GM19023 (cell line): ENCODE measurements around the gene UTP18.
A peak's percentile ranks its signal among the peaks of the same experiment; 100 is the strongest.
"Not testable (repeated sequence)": the region's sequence is repeated elsewhere in the genome, so short reads cannot be mapped to it uniquely, and the experiment has no call there.

Experiments
- ATAC-seq: cut with Tn5 transposase; IDR thresholded peaks from one replicate; pipeline ENCODE4 v1.9.1; 2021; ENCODE audit warnings: mild to moderate bottlenecking, moderate library complexity; ENCODE audit not compliant: unreplicated experiment

The UTP18 gene

DNA sequence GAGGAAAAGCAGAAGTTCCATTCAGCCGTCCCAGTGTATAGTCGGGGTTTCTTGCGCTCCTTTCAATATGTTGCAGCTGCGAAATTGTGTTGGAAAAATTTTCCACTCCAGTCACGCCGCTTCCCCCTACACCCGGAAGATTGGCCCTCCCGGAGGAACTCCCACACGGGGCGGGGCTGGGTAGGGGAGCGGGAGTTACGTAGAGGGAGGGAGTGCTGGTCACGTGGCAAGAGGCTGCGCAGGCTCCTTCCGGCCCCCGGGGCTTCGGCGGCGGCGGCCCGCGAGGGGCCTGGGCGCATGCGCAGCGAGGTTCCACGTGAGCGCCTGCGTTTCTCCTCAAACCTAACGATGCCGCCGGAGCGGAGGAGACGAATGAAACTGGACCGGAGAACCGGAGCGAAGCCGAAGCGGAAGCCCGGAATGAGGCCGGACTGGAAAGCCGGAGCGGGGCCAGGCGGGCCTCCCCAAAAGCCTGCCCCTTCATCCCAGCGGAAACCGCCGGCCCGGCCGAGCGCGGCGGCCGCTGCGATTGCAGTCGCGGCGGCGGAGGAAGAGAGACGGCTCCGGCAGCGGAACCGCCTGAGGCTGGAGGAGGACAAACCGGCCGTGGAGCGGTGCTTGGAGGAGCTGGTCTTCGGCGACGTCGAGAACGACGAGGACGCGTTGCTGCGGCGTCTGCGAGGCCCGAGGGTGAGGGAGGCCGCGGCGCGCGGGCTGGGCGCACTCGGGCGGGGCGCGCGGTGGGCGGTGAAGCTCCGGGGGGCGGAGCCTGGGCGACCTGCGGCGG, at the start of gene UTP18:
TSS of gene UTP18 (plus strand) at position 310 of the 787 bp plus-strand sequence. CDS start at position 349, 39 bp downstream.
- peak; percentile 76 for ATAC-seq

DNA sequence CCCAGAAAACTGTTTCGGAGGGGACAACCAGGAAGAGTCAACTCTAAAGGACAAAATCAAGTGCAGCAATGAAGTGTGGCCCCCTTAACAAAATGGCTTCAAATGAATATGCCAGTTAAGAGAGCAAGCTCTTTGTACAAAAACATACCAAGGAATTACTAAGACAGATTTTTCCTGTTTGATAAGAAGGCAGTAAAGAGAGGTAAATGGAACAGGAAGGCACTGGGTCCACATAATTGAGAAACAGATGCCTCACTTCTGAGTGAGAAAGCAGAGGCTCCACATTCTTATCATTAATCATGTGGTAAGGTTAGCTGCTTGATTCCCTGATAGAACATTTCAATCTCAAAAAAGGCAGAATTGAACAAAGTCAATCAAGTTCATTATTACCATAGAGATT, 45.4 kb upstream of the UTP18 start:
- ATAC-seq: no peak

DNA sequence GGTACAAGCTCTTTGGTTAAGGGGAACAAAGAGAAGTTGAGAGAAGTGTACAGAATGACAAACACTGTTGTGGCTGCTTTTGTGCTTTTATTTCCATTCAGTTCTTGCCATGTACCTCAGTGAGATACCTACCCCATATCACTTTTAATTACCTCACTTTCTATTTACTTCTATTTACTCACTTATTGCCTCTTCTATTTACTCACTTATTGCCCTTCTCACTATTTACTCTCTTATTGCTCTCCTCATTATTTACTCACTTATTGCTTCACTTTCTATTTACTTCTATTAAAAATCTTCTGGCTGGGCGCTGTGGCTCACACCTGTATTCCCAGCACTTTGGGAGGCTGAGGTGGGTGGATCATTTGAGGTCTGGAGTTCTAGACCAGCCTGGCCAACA, 42.4 kb upstream of the UTP18 start:
- ATAC-seq: no peak

DNA sequence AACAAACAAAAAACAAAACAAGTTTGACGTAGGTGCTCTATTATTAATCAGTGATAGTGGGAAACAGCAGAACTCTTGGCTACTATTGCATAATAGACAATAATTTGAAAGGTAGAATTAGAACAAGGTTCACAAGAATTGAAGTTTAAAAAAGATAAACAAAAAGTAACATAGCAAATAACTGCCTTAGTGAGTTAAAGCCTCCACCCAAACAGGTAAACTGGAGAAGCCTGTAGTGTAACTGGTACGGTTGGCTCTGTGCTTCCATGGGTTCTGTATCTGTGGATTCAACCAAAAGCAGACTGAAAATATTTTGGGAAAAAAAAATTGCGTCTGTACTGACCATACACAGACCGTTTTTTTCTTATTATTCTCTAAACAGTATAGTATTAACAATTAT, 39.0 kb upstream of the UTP18 start:
- no peak for ATAC-seq

DNA sequence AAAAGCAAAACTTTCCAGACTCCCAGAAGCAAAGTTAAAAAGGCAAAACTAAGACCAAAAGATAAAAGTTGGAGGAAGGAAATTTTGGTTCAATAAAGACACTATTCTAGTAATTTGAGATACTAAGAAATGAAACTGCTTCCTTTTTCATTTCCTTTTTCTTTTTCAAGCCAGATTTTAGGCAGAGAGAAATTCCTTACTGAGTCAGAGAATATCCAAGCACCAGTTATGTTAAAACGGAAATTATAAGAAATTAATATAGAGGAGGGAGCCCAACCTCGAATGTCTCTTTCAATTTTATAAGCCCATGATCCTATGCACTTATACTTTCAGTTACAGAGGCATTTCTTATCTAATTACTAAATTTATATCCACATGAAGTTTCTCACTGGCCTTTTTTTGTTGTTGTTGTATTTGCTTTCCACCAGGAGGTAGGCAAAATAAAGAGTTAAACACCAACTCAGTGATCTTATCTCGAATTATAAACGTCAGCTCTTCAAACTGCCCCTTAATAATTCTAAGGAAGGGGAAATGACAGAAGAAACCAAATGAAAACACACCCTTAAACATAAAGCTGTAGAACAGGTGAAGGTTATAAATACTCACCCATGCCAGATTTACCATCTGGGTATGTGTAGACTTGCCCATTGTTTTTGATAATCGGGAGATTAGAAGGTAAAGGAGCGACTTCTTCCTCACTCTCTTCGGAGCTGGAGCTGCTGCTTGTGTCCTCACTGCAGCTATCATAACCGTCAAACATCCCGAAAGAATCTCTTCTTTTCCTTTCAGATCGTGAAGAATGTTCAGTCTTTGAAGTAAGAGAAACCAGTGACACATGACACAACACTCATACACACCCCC, 35.7 kb upstream of the UTP18 start:
- ATAC-seq: no peak

DNA sequence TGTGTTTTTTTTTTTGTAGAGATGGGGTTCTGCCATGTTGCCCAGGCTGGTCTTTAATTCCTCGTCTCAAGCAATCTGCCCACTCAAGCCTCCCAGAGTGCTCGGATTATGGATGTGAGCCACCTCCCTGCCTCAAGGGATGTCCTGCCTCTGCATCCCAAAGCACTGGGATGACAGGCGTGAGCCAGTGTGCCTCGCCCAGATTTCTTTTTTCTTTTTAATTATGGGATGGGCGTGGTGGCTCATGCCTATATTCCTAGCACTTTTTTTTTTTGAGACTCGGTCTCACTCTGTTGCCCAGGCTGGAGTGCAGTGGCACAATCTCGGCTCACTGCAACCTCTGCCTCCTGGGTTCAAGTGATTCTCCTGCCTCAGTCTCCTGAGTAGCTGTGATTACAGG, 34.8 kb upstream of the UTP18 start:
- ATAC-seq: not testable (repeated sequence)

DNA sequence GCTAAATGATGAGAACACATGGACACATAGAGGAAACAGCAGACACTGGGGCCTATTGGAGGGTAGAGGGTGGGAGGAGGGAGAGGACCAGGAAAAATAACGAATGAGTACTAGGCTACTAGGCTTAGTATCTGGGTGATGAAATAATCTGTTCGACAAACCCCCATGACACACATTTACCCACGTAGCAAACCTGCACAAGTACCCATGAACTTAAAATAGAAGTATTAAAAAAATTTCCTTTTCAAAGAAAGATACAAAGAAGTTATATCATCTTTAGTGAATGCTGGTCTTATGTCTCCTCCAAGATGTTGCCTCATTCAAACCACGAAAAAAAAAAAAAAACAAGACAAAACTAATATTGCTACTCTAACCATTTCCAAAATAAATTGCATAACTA, 32.2 kb upstream of the UTP18 start:
- no peak for ATAC-seq

DNA sequence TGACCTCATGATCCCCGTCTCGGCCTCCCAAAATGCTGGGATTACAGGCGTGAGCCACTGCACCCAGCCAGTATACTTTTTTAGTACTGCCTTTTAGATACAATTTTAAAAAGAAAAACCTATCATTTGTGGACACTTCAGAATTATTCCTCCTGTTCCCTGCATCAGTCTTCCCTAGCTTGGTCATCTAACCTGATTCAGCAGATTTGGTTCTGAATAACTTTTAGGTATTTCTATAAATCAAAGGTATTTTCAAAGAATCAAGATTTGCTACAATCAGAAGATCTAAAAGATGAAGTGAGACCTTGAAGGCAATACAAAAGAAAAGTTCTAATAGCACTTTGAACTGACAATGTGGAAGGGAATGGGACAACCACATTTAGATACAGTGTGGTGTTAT, 30.5 kb upstream of the UTP18 start:
- ATAC-seq: no peak

DNA sequence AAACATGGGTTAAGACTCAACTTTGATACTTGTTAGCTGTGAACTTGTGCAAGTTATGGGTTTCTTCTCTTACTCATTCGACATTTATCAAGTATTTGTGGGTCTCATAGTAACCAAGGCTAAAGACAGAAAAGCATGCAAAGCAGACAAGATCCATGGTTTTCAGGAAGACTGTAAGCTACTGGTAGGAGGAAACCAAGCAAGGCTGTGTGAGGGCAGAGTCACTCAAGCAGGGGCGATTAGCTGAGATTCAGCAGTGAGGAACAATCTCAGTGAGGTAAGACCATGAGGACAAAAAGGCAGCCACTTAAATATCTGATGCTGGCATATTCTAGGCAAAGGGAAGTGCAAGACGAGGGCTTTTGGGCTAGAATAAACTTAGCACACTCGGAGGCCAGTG, 30.0 kb upstream of the UTP18 start:
- no peak for ATAC-seq

DNA sequence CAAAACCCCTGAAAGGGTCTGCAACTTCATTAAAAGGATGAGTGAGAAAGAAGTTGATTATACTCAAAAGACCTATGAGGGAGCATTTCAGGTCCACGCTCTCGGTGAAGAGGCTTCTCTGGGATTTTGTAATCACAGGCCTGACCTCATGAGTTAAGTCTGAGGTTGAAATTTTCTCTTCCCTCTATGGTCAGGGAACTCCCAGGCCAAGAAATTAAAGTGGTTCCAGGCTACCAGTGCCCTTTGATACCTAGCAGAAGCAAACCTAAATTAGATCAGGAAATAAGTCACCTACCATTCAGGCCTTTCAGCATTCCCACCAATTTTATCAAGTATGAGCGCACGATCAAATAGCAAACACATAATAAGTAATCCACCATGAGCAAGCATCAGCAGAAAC, 28.3 kb upstream of the UTP18 start:
- no peak for ATAC-seq

DNA sequence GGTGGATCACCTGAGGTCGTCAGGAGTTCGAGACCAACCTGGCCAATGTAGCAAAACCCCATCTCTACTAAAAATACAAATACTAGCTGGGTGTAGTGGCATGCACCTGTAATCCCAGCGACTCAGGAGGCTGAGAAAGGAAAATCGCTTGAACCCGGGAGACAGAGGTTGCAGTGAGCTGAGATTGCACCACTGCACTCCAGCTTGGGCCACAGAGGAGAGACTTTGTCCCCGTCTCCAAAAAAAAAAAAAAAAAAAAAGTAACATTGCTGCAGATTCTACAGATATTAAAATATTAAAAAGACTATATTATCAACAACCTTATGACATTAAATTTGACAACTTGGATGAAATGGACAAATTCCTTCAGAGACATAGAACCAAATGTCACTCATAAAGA, 26.2 kb upstream of the UTP18 start:
- no peak for ATAC-seq

DNA sequence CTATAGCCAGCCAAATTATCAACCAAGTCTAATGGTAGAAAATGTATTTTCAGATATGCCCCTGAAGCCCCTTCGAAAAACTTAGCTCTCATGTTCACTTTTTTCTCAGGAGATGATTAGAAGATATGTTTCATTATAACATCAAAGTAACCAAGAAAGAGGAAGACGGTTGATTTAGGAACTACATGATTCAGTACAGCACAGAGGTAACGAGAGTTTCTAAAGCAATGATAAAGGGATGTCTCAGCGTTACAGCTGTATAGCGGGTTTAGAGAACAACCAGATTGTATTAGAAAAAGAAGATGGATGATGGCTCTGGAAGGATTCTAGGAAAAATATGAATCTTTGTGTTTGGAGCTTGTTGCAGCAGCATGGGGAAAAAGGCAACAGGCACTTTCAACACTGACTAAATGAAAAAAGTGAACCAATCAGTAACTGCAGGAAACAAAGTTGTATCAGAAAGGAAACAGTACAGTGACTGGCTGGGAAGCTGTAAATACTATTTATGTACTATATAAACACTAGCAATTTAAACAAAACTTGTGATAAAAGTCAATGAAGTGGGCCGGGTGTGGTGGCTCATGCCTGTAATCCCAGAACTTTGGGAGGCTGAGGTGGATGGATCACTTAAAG, 22.0 kb upstream of the UTP18 start:
- ATAC-seq: no peak

DNA sequence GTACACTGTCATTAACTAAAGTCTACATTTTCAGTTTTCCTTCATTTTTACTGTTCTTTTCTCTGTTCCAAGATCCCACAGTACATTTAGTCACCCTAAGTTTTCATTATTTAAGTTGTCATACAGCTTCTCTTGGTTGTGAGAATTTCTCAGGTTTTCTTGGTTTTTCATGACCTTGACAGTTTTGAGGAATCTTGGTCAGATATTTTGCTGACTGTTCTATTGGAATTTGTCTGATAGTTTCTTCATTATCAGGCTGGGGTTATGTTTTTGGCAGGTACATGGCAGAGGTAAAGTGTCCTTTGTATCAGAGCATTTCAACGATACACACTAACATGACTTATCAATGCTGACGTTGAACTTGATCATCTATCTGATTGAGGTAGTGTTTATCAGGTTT, 20.1 kb upstream of the UTP18 start:
- no peak for ATAC-seq

DNA sequence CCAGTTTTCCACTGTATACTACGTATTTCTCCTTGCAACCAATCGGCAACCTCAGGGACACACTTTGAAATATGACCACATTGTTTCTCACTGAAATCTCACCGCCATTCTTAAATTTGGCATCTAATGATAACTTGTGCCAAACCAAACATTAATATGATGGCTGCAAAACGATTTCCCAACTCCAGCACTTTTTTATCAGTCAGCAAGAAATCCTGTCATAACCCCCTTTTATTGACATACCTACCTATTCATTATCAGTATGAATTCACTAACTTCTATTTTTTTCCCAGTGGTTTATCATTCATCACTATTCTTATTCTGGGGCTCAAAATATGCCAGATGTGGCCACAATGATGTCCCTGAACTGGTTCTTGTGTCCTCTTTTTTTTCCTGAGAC, 16.3 kb upstream of the UTP18 start:
- ATAC-seq: no peak

DNA sequence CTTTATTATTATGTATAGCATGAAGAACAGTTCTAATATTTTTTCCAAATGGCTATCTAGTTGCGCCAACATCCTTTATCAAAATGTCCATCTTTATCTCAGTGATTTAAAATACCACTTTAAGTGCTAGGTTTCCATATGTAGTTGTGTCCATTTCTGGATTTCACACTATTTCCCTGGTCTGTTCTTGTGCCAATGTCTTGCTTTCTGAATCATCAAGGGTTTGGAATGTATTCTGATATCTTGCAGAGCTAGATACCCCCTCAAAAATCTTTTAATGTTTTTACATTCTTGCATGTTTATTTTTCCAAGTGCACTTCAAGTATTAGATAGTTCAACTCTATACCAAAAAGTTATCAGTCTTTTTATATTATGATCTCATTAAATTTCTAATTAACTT, 14.8 kb upstream of the UTP18 start:
- ATAC-seq: no peak

DNA sequence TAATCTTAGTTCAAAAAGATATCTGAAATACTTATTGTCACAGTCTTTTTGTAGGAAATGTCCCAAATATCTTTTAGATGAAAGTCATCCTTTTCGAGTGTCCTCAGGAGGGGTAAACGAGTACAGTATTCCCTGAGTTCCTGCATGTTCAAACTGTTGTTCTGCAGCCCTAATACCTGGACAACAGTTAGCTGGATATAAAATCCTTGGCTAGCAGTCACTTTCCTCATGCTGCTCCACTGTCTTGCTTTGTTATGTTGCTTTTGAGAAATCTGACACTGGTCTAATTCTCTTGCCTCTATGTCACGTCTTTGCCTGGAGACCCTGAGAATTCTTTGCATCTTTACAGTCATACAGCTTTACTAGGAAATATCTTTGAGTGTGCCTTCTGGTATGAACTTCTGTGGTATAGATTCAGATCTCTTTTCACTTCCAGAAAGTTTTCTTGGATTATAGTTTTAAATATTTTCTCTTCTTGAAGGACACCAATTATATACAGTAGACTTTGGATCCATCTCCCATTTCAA, 10.0 kb upstream of the UTP18 start:
- no peak for ATAC-seq

DNA sequence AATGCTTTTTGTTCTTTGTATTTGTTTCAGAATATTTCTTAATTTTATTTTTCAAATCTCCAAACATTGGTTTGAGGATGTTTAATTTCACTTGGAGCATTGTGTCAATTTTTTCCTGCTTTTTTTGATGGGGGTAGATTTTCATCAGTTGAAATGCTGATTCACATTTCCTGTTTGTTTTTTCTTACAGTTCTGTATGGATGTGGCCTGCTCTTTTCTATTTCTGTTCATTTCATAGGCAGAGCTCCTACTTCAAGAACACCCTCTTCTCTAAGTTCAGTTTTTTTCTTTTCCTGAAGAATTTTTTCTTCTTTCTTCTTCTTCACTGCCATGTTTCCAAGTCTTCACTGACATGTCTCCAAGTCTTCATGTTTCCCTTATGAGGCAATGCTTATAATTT, 9.3 kb upstream of the UTP18 start:
- ATAC-seq: no peak

DNA sequence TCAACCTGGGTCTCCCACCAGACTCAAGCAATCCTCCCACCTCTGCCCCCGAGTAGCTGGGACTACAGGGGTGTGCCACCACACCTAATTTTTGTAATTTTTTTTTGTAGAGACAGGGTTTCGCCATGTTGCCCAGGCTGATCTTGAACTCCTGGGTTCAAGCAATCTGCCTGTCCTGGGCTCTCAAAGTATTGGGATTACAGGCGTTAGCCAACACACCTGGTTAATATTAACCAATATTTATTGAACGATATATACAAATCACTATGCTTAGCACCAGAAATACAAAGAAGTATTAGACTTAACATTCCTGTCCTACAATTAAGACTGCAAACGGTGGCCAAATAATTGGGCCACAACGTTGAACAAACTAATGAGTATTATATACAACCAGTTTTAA, 4.7 kb upstream of the UTP18 start:
- no peak for ATAC-seq

DNA sequence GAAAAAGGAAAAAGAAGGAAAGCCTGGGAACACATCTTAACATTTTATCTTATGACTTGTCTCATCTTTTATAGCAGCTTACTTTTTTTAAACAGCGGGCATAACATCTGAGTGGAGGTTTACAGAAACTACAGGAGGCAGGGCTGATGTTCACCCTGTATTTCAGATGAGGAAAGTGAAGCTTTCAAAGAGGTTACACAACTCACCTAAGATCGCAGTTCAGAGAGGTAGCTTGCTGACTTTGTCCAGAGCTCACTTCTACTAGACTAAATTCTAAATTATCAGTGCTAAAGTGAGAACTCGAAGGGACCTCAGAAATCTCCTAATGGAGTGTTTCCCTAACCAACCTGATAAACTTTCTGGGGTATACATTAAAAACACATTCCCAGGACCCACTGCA, 4.2 kb upstream of the UTP18 start:
- ATAC-seq: no peak

DNA sequence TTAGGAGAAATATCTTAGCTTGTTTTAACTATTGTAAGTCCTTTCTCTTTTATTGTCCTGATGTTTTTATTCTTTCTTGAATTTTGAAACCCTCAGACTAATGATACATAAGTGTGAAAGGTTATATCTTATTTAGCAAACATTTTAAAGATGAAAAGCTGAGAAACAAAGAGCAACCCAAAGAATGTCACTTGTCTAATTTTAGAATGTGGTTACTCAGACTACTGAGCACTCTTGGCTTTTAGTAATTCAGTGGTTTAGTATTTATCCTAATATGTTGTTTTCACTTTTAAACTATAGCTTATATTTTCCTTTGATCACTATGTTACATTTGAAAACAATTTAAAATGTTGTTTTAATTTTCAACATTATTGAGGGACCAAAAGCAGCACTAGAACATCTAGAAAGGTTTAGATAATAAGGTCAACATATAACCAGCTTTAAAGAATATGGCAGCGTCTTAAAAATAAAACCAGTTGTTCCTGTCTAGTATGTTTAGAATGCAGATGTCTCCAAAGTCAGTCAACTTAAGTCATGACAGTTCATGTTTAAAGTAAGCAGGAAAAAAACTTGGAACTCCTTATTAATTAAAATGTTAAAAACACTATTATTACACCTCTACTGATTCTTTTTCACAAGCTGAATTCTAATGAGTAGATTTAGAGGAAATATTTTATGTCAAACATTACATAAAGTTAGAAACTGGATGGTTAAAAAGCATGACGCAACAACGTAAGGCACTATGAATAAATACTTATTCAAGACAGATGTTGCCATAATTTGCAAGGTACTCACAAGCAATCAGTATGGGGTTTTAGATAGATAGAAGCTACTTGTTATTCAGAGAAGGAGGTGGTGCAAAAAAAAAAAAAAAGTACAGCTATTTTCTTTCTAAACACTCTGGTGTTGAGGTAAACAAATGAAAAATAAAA, 2.9 kb upstream of the UTP18 start:
- ATAC-seq: no peak
